Astrocyte of the spinal cord (primary cell): Measurements from ENCODE around the gene PFKL.

ENCODE experiments used
- DNase-seq: peaks from one replicate; pipeline ENCODE4 v3.0.0; 2011; ENCODE audit warnings: low read depth, low spot score
- H3K4me3 ChIP-seq: 2 replicates; pipeline ENCODE4 v1.5.1; 2011; ENCODE audit warnings: low read depth, mild to moderate bottlenecking, low read length, moderate library complexity
- in situ Hi-C: cut with HindIII; loops from 2 replicates; pipeline ENCODE4 v1.10.0; 2017; ENCODE audit warnings: low sequenced_read_pairs
- TF ChIP-seq, protein P1 (sequence below): IDR thresholded peaks from 2 replicates; pipeline ENCODE4 v1.5.1; 2012; ENCODE audit warnings: low read depth, mild to moderate bottlenecking, low read length, inconsistent platforms

Gene PFKL

DNA sequence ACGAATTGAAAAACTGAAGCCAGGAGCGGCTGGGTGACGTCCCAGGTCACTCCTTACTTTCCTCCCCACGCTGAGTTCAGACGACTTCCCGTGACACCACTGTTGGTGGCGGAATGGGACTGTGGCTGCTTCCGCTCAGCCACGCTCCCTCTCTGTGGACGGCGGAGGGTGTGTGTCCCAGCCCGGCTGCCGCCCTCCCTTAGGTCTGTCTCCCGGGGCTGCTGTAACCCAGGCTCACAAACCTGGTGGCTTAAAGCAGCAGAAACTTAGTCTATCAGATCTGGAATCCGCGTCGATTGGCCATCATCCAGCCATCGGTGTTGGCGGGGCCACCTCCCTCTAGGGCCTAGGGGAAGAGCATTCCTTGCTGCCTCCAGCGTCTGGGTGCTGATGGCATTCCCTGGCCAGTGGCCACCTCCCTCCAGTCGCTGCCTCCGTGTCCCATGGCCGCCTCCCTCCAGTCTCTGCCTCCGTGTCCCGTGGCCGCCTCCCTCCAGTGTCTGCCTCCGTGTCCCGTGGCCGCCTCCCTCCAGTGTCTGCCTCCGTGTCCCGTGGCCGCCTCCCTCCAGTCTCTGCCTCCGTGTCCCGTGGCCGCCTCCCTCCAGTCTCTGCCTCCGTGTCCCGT lies 71.0 kb downstream of the PFKL start:
- DNase-seq: no peak
- in situ Hi-C loops: no loop called here
- TF ChIP-seq, protein P1, sequence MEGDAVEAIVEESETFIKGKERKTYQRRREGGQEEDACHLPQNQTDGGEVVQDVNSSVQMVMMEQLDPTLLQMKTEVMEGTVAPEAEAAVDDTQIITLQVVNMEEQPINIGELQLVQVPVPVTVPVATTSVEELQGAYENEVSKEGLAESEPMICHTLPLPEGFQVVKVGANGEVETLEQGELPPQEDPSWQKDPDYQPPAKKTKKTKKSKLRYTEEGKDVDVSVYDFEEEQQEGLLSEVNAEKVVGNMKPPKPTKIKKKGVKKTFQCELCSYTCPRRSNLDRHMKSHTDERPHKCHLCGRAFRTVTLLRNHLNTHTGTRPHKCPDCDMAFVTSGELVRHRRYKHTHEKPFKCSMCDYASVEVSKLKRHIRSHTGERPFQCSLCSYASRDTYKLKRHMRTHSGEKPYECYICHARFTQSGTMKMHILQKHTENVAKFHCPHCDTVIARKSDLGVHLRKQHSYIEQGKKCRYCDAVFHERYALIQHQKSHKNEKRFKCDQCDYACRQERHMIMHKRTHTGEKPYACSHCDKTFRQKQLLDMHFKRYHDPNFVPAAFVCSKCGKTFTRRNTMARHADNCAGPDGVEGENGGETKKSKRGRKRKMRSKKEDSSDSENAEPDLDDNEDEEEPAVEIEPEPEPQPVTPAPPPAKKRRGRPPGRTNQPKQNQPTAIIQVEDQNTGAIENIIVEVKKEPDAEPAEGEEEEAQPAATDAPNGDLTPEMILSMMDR: no peak
- H3K4me3 ChIP-seq: no peak overlapping the region

DNA sequence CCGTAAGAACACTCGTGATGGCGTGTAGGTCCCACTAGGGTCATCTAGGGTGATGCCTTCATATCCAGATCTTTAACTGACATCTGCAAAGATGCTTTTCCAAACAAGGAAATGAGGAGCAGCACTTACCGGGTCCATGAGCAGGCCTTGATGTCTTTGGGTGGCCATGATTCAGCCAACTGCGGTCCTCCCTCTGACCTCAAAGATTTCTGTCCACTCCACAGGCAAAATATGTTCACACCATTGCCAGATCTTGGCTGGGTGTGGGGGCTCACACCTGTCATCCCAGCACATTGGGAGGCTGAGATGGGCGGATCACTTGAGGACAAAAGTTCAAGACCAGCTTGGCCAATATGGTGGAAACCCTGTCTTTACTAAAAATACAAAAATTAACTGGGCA lies 71.7 kb downstream of the PFKL start:
- in situ Hi-C loops: no loop called here
- TF ChIP-seq, protein P1: no peak
- no peak overlapping the region for H3K4me3 ChIP-seq
- DNase-seq: no peak

DNA sequence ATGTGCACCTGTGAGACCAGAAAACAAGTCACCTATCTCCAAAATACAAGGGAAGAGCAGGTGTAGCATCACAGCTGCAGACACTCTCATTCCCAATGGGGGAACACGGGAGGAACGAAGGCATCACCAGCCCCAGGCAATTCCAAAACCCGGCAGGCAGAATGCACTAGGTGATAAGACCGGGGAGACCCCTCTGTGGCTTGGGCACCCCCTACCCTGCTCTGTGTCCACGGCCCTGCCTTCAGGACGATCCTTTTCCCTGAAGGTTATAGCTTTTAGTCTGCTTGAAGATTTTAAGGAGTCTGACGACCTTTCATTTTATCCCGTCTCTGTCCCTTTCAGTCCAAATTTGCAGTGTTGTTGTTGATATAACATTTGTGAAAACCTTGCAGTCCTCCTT lies 72.8 kb downstream of the PFKL start:
- no peak overlapping the region for H3K4me3 ChIP-seq
- TF ChIP-seq, protein P1: no peak
- no peak for DNase-seq
- in situ Hi-C loops: no loop called here

DNA sequence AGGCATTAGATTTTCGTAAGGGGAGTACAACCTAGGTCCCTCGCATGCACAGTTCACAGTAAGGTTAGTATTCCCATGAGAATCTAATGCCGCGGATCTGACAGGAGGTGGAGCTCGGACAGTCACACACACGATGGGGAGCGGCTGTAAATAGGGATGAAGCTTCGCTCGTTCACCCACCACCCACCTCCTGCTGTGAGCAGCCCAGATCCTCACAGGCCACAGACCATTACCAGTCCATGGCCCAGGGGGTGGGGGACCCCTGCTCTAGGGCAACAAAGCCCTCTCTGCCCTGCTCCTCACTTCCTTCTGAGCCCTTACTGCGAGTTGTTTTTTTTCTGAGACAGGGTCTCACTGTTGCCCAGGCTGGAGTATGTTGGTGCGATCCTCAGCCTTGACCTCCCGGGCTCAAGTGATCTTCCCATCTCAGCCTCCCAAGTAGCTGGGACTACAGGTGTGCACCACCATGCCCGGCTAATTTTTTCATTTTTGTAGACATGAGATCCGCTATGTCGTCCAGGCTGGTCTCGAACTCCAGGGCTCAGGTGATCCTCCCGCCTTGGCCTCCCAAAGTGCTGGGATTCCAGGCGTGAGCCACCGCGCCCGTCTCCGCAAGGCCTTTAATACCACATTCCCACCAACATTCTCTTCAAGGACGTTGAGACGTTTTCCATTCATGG lies 74.9 kb downstream of the PFKL start:
- DNase-seq: no peak
- in situ Hi-C loops: no loop called here

DNA sequence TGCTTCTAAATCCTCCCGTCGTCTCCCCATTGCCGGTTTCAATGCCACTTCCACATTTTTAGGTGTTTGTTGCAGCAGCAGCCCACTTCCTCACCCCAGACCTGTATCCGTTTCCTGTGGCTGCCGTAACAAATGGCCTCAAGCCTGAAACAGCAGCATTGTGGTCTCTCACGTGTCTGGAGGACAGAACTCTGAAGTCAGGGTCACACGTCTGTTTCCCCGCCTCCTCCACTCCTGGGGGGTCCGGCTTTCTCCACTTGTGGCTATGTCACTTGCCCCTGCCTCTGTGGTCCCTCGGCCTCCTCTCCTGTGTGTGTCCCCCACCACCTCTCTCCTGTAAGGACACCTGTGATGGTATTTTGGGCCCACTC lies 75.4 kb downstream of the PFKL start:
- no peak overlapping the region for H3K4me3 ChIP-seq
- in situ Hi-C loops: no loop called here
- TF ChIP-seq, protein P1: no peak
- DNase-seq: no peak

More for the DNA sequence above, 74.9 kb downstream of the PFKL start:
- TF ChIP-seq, protein P1: no peak
- H3K4me3 ChIP-seq: no peak overlapping the region

DNA sequence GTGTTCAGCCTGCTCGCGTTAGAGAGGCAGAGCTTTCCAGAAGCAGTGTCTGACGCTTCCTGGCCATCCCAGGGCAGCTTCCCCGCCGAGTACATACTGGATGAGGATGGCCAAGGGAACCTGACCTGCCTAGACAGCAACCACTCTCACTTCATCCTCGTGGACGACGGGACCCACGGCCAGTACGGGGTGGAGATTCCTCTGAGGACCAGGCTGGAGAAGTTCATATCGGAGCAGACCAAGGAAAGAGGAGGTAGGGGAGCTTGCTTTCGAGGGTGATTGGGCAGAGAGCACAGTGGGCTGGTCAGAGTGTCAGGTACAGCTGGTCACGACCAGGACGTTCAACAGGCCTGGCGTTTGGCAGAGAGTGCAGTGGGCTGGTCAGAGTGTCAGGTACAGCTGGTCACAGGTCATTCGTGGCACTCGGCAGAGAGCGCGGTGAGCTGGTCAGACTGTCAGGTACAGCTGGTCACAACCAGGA lies 75.9 kb downstream of the PFKL start:
- DNase-seq: no peak
- TF ChIP-seq, protein P1: no peak
- in situ Hi-C loops: no loop called here
- no peak overlapping the region for H3K4me3 ChIP-seq
